SK-N-MC (cell line): ENCODE results near the gene COL5A3.

Source experiments
- EZH2 ChIP-seq: fragments of 200-600 bp; sonication (generic); IDR thresholded peaks from one replicate; pipeline ENCODE4 v1.6.1; 2017; ENCODE audit warnings: antibody characterized with exemption
- FOXP2 ChIP-seq: optimal IDR thresholded peaks from 2 replicates; pipeline ENCODE3; 2011; ENCODE audit warnings: mild to moderate bottlenecking, moderate library complexity; ENCODE audit not compliant: insufficient read depth; ENCODE audit errors: extremely low read length, control extremely low read depth
- POLR2AphosphoS5 ChIP-seq: IDR thresholded peaks from 2 replicates; pipeline ENCODE4 v1.6.1; 2012; ENCODE audit warnings: mild to moderate bottlenecking, low read depth, low read length, borderline replicate concordance

DNA sequence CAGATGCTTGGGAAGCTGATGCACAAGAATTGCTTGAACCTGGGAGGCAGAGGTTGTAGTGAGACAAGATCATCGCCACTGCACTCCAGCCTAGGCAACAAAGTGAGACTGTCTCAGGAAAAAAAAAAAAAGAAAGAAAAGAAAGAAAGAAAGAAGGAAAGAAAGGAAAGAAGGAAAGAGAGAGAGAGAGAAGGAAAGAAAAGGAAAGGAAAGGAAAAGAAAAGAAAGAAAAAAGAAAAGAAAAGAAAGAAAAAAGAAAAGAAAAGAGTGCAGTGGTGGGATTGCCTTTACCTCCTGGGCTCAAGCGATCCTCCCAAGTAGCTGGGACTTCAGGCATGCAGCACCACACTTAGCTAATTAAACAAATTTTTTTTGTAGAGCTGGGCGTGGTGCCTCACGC is 86.9 kb downstream of the COL5A3 start:
- TF ChIP-seq EZH2 (no peak), POLR2AphosphoS5 (no peak), FOXP2 (no peak)
